WI38 (cell line): ENCODE results near the gene BTLA.
"Not testable (repeated sequence)": the region's sequence is repeated elsewhere in the genome, so short reads cannot be mapped to it uniquely, and the experiment has no call there.

ENCODE experiments used
- H3K4me3 ChIP-seq: 2 replicates; pipeline ENCODE4 v1.5.1; 2011; ENCODE audit warnings: low read depth, mild to moderate bottlenecking, control low read depth, low read length
- CTCF ChIP-seq: IDR thresholded peaks from 2 replicates; pipeline ENCODE4 v1.5.1; 2012; ENCODE audit warnings: low read depth, mild to moderate bottlenecking, control low read depth, low read length

Gene BTLA

GRCh38 chr3:112437146-112438022 is 61.9 kb downstream of the BTLA start:
- H3K4me3 ChIP-seq = no peak overlapping the region

GRCh38 chr3:112429960-112430359 is 69.3 kb downstream of the BTLA start:
- no peak overlapping the region for H3K4me3 ChIP-seq
- no peak for TF ChIP-seq CTCF

More at GRCh38 chr3:112437146-112438022, 61.9 kb downstream of the BTLA start:
- TF ChIP-seq CTCF = peak; percentile 44; the same call in 1 of the 2 replicates

- no peak for TF ChIP-seq CTCF
- no peak overlapping the region for H3K4me3 ChIP-seq
Observed at GRCh38 chr3:112427123-112427522, 72.1 kb downstream of the BTLA start.

- TF ChIP-seq CTCF = no peak
- no peak overlapping the region for H3K4me3 ChIP-seq
Observed at GRCh38 chr3:112425858-112426750, 73.2 kb downstream of the BTLA start.

- no peak for TF ChIP-seq CTCF
- no peak overlapping the region for H3K4me3 ChIP-seq
Observed at GRCh38 chr3:112425382-112425781, 73.9 kb downstream of the BTLA start.

- no peak for TF ChIP-seq CTCF
- H3K4me3 ChIP-seq = no peak overlapping the region
Observed at GRCh38 chr3:112424394-112424793, 74.9 kb downstream of the BTLA start.

- not testable (repeated sequence) for H3K4me3 ChIP-seq
Observed at GRCh38 chr3:112422921-112423320, 76.4 kb downstream of the BTLA start.

- H3K4me3 ChIP-seq = not testable (repeated sequence)
Observed at GRCh38 chr3:112418526-112418925, 80.7 kb downstream of the BTLA start.
